Measurements from ENCODE around the gene GRK5. TPM values are rescaled to one million over a fixed set of nuclear protein-coding genes. Genes with fewer than 3 reads are reported as not detected.
A peak's percentile ranks its signal among the peaks of the same experiment; 100 is the strongest.
"Not testable (repeated sequence)": the region's sequence is repeated elsewhere in the genome, so short reads cannot be mapped to it uniquely, and the experiment has no call there.

Gene GRK5
- polyA plus RNA-seq (ENCODE audit: insufficient read length in 10 of 10): 10 to 100 TPM; 15.7 to 29.8 (median 25.4) TPM
- long read RNA-seq, donor 1, full-length matches to known transcripts: 3 of 3 reads
- long read RNA-seq, donor 1, partial matches to known transcripts: 0 of 3 reads
- long read RNA-seq, donor 1, other reads (novel, unspliced or antisense): 0 of 3 reads
- long read RNA-seq, donor 2, partial matches to known transcripts: 0 of 3 reads
- long read RNA-seq, donor 2, other reads (novel, unspliced or antisense): 0 of 3 reads
- long read RNA-seq, donor 3: 0 reads
- long read RNA-seq, donor 4, partial matches to known transcripts: 0 of 3 reads
- long read RNA-seq, donor 4, other reads (novel, unspliced or antisense): 0 of 3 reads
- long read RNA-seq, donor 5, full-length matches to known transcripts: 5 of 5 reads
- long read RNA-seq, donor 5, partial matches to known transcripts: 0 of 5 reads
- long read RNA-seq, donor 5, other reads (novel, unspliced or antisense): 0 of 5 reads
- long read RNA-seq, donor 6, partial matches to known transcripts: 0 of 2 reads
- long read RNA-seq, donor 6, other reads (novel, unspliced or antisense): 0 of 2 reads
- long read RNA-seq, donor 7, full-length matches to known transcripts: 2 of 2 reads
- long read RNA-seq, donor 7, partial matches to known transcripts: 0 of 2 reads
- long read RNA-seq, donor 7, other reads (novel, unspliced or antisense): 0 of 2 reads
- long read RNA-seq, donor 8, partial matches to known transcripts: 0 of 2 reads
- long read RNA-seq, donor 8, other reads (novel, unspliced or antisense): 0 of 2 reads
- long read RNA-seq, donor 9: 0 reads

- DNase-seq: peak; percentile 98
Measured at GRCh38 chr10:119207366-119207666, at the start of gene GRK5. GRK5 (plus strand) TSS chr10:119207571; CDS start chr10:119207918, 347 bp downstream.

GRCh38 chr10:119159332-119159731 is 48.0 kb upstream of the GRK5 start:
- DNase-seq: no peak

- no peak for DNase-seq
Measured at GRCh38 chr10:119161680-119162451, 45.5 kb upstream of the GRK5 start.

GRCh38 chr10:119162452-119163092 is 44.8 kb upstream of the GRK5 start:
- DNase-seq: no peak

- DNase-seq: peak; percentile 64 to 93 (median 81)
Measured at GRCh38 chr10:119165171-119166117, 41.9 kb upstream of the GRK5 start, which contains the start of gene SFXN4. SFXN4 (minus strand) TSS chr10:119165714; CDS start chr10:119165647, 67 bp downstream.

GRCh38 chr10:119166118-119166500 is 41.3 kb upstream of the GRK5 start:
- DNase-seq: no peak

- peak in 1 of 3 donors; percentile 20 for DNase-seq
Measured at GRCh38 chr10:119166564-119166963, 40.8 kb upstream of the GRK5 start.

GRCh38 chr10:119167041-119167440 is 40.3 kb upstream of the GRK5 start:
- DNase-seq: no peak

- no peak for DNase-seq
Measured at GRCh38 chr10:119174109-119174508, 33.3 kb upstream of the GRK5 start.

GRCh38 chr10:119176166-119176565 is 31.2 kb upstream of the GRK5 start:
- no peak for DNase-seq

- no peak for DNase-seq
Measured at GRCh38 chr10:119177708-119178371, 29.5 kb upstream of the GRK5 start.

GRCh38 chr10:119178372-119179119 is 28.8 kb upstream of the GRK5 start, which contains the start of gene PRDX3:
PRDX3 (minus strand) TSS chr10:119178812; CDS start chr10:119178790, 22 bp downstream.
- peak; percentile 92 to 98 (median 93) for DNase-seq

- not testable (repeated sequence) for DNase-seq
Measured at GRCh38 chr10:119180850-119181400, 26.4 kb upstream of the GRK5 start.

- DNase-seq: no peak
Measured at GRCh38 chr10:119183664-119184412, 23.5 kb upstream of the GRK5 start.

GRCh38 chr10:119189811-119190282 is 17.5 kb upstream of the GRK5 start:
- no peak for DNase-seq

GRCh38 chr10:119190353-119190752 is 17.0 kb upstream of the GRK5 start:
- peak in 1 of 3 donors; percentile 91 for DNase-seq

GRCh38 chr10:119190954-119191785 is 16.2 kb upstream of the GRK5 start:
- DNase-seq: peak in 1 of 3 donors; percentile 44
